B cell (primary cell): ENCODE data around the gene PCDHA13. TPM values are rescaled to one million over a fixed set of nuclear protein-coding genes. Genes with fewer than 3 reads are reported as not detected.

Experiments
- ATAC-seq: fragments of 200-7000 bp; cut with Tn5 transposase; one replicate; pipeline ENCODE4 v1.10.0; 2021; ENCODE audit warnings: low read depth, mild to moderate bottlenecking, moderate number of reproducible peaks, moderate library complexity
- CTCF ChIA-PET: fragments of 350-600 bp; sonication (Branson Sonifier 250); formaldehyde crosslinking; loops from one replicate; lab custom pipeline; 2021; ENCODE audit warnings: antibody characterized with exemption, inconsistent platforms; lab: Charles Lee
- POLR2A ChIA-PET: fragments of 350-600 bp; sonication (Branson Sonifier 250); formaldehyde crosslinking; loops from one replicate; lab custom pipeline; 2021; ENCODE audit warnings: antibody characterized with exemption; lab: Charles Lee
- DNase-seq: peaks from one replicate; pipeline ENCODE4 v3.0.0; 2013
- H2AFZ ChIP-seq: 2 replicates; pipeline ENCODE4 v1.6.1; 2012; ENCODE audit warnings: mild to moderate bottlenecking, low read depth, low read length; ENCODE audit not compliant: insufficient read depth, poor library complexity, severe bottlenecking
- H3K27ac ChIP-seq, 2 donors: 1 replicate in 1 of 2; 2 replicates in 1 of 2; pipeline ENCODE4 v1.5.1; 2012 to 2013; ENCODE audit warnings: low read length in 2 of 2, mild to moderate bottlenecking in 2 of 2, moderate library complexity in 1 of 2
- H3K27me3 ChIP-seq, 4 experiments: fragments of 200-600 bp in 1 of 4; sonication (generic) in 1 of 4; replicated peaks in 1 of 4; 1 replicate in 2 of 4; 2 replicates in 2 of 4; pipeline versions ENCODE4 v1.6.1 to v1.7.0; 2013 to 2016; ENCODE audit warnings: low read length in 3 of 4, mild to moderate bottlenecking in 2 of 4, mixed read lengths in 1 of 4, moderate library complexity in 1 of 4; ENCODE audit not compliant: insufficient read depth in 4 of 4, control insufficient read depth in 3 of 4; ENCODE audit errors: control extremely low read depth in 1 of 4
- H3K36me3 ChIP-seq, 2 experiments: replicated peaks in 1 of 2; 1 replicate in 1 of 2; 2 replicates in 1 of 2; pipeline versions ENCODE4 v1.6.1 to v1.7.1; 2013; ENCODE audit warnings: low read length in 1 of 2; ENCODE audit not compliant: insufficient read depth in 2 of 2, control insufficient read depth in 1 of 2; ENCODE audit errors: control extremely low read depth in 1 of 2, extremely low read depth in 1 of 2
- H3K4me1 ChIP-seq, 2 donors: fragments of 200-600 bp in 1 of 2; sonication (generic) in 1 of 2; 1 replicate in 1 of 2; 2 replicates in 1 of 2; pipeline versions ENCODE4 v1.5.1 to v1.6.1; 2013 to 2017; ENCODE audit warnings: low read length in 2 of 2; ENCODE audit not compliant: control insufficient read depth in 2 of 2, insufficient read depth in 2 of 2
- H3K4me2 ChIP-seq: replicated peaks from 2 replicates; pipeline ENCODE3; 2012; ENCODE audit warnings: mild to moderate bottlenecking, low read depth, low read length; ENCODE audit not compliant: poor library complexity, severe bottlenecking
- H3K4me3 ChIP-seq, 5 experiments: fragments of 200-600 bp in 1 of 5; sonication (generic) in 1 of 5; 1 replicate in 3 of 5; 2 replicates in 2 of 5; pipeline versions ENCODE4 v1.5.1 to v1.7.0; 2011 to 2016; ENCODE audit warnings: low read length in 4 of 5, mild to moderate bottlenecking in 4 of 5, low read depth in 2 of 5, control low read depth in 1 of 5, moderate library complexity in 1 of 5; ENCODE audit not compliant: insufficient read depth in 1 of 5; ENCODE audit errors: control extremely low read depth in 1 of 5, extremely low read depth in 1 of 5
- H3K79me2 ChIP-seq: fragments of 200-600 bp; sonication (generic); one replicate; pipeline ENCODE4 v1.6.0; 2016; ENCODE audit warnings: low read length; ENCODE audit not compliant: control insufficient read depth, insufficient read depth
- H3K9ac ChIP-seq: fragments of 200-600 bp; sonication (generic); 2 replicates; pipeline ENCODE4 v1.6.1; 2017; ENCODE audit warnings: mild to moderate bottlenecking, low read length, moderate library complexity
- H3K9me3 ChIP-seq, 3 donors: one replicate each; pipeline versions ENCODE4 v1.6.1 to v1.7.1; 2013; ENCODE audit warnings: low read length in 2 of 3; ENCODE audit not compliant: control insufficient read depth in 2 of 3, insufficient read depth in 1 of 3; ENCODE audit errors: control extremely low read depth in 1 of 3
- H4K20me1 ChIP-seq: 2 replicates; pipeline ENCODE4 v1.6.0; 2012; ENCODE audit warnings: mild to moderate bottlenecking, low read length; ENCODE audit not compliant: insufficient read depth, control insufficient read depth, poor library complexity, severe bottlenecking
- H3K27ac Mint-ChIP-seq: one replicate; pipeline ENCODE4 v1.8.0; 2021; ENCODE audit warnings: mixed read lengths
- H3K27me3 Mint-ChIP-seq: one replicate; pipeline ENCODE4 v1.8.0; 2021; ENCODE audit warnings: mixed read lengths
- H3K4me1 Mint-ChIP-seq: one replicate; pipeline ENCODE4 v1.8.0; 2021; ENCODE audit warnings: mixed read lengths
- H3K4me3 Mint-ChIP-seq: one replicate; pipeline ENCODE4 v1.8.0; 2021; ENCODE audit warnings: mixed read lengths
- H3K9me3 Mint-ChIP-seq: one replicate; pipeline ENCODE4 v1.8.0; 2022; ENCODE audit warnings: mixed read lengths; ENCODE audit not compliant: insufficient read depth
- EZH2 ChIP-seq: IDR thresholded peaks from 2 replicates; pipeline ENCODE4 v1.6.1; 2012; ENCODE audit warnings: borderline replicate concordance, low read depth, mild to moderate bottlenecking, moderate library complexity, low read length; ENCODE audit not compliant: insufficient read depth, poor library complexity, severe bottlenecking
- WGBS: methylation state at CpG from one replicate; pipeline ENCODE4 v1.1.5; 2013; ENCODE audit warnings: missing lambda C conversion rate; ENCODE audit not compliant: insufficient coverage; 5-methylcytosine and 5-hydroxymethylcytosine counted together
- intact Hi-C: fragments of 100-400 bp; cut with micrococcal nuclease; formaldehyde crosslinking; loops from one replicate; pipeline ENCODE4 v1.10.0; 2022
- polyA plus RNA-seq: library from polyadenylated mRNA; depleted of rRNA; stranded (reverse); fragments of >200 nt; gene quantifications from 2 replicates; pipeline ENCODE4 v1.2.3, GENCODE V29; 2012
- total RNA-seq, 2 donors: library from RNA; stranded (reverse); fragments of 120-200 nt in 1 of 2; gene quantifications; 1 replicate in 1 of 2; 2 replicates in 1 of 2; pipeline versions ENCODE4 v1.2.3 to v1.2.4, GENCODE V29; 2013 to 2022
- TF ChIP-seq, protein P1 (sequence below): fragments of 200-600 bp; IDR thresholded peaks from one replicate; pipeline ENCODE4 v1.8.0; 2022; ENCODE audit warnings: antibody characterized with exemption, mild to moderate bottlenecking

PCDHA13 gene
- total and polyA plus RNA-seq, 2 donors (not counting 1 experiment from before 2014, with no cell fraction given), result not detected

DNA sequence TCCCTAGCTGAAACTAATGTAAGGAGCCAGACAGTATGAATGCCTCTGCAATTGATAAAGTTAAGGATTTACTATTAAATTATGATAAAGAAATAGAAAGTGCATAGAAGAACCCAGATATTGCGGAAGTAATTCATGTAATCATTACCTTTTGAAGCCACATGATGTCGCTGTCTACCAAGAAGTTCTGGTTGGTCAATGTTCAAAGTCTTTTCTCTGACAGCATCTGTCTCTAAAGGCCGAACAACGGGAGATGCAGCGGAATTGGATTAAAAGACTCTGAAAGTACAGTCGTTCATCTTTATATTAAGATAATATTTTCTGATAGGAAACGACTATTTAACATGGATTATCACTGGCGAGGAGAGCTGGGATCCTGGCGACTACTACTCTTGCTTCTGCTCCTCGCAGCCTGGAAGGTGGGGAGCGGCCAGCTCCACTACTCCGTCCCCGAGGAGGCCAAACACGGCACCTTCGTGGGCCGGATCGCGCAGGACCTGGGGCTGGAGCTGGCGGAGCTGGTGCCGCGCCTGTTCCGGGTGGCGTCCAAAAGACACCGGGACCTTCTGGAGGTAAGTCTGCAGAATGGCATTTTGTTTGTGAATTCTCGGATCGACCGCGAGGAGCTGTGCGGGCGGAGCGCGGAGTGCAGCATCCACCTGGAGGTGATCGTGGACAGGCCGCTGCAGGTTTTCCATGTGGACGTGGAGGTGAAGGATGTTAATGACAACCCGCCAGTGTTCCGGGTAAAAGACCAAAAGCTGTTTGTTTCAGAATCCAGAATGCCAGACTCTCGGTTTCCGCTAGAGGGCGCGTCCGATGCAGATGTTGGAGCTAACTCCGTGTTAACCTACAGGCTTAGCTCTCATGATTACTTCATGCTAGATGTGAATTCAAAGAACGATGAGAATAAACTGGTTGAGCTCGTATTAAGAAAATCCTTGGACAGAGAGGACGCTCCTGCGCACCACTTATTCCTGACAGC is 40.7 kb upstream of the PCDHA13 start, which contains the start of gene PCDHA8:
PCDHA8 (plus strand) TSS at position 210 of the 985 bp plus-strand sequence; CDS start at position 345, 135 bp downstream.
- intact Hi-C loops, result loop anchor here (1.0 kb wide), 1 partner anchor 18 kb away; no protein-coding TSS in a partner anchor
- CTCF ChIA-PET, result interaction anchor here (0.7 to 1.6 kb wide), 2 partner anchors 18 to 722 kb away, joined by 3 to 5 read pairs; no protein-coding TSS in a partner anchor
- Histone ChIP-seq H3K36me3 (no peaks in the 10 kb centered on the region), H3K27me3 (peaks cover 0 to 7% (median 1%) of the 10 kb centered on the region in 4 experiments), H3K9ac (no peak within 1 kb of the TSS), H3K27ac (no peak within 1 kb of the TSS), H3K9me3 (peaks cover 2 to 32% (median 11%) of the 10 kb centered on the region in 3 donors), H3K4me2 (no peak within 1 kb of the TSS), H4K20me1 (no peaks in the 10 kb centered on the region), H3K4me1 (no peaks in the 10 kb centered on the region), H3K79me2 (no peaks in the 10 kb centered on the region), H3K4me3 (no peak within 1 kb of the TSS), H2AFZ (no peak within 1 kb of the TSS)
- TF ChIP-seq, protein P1, sequence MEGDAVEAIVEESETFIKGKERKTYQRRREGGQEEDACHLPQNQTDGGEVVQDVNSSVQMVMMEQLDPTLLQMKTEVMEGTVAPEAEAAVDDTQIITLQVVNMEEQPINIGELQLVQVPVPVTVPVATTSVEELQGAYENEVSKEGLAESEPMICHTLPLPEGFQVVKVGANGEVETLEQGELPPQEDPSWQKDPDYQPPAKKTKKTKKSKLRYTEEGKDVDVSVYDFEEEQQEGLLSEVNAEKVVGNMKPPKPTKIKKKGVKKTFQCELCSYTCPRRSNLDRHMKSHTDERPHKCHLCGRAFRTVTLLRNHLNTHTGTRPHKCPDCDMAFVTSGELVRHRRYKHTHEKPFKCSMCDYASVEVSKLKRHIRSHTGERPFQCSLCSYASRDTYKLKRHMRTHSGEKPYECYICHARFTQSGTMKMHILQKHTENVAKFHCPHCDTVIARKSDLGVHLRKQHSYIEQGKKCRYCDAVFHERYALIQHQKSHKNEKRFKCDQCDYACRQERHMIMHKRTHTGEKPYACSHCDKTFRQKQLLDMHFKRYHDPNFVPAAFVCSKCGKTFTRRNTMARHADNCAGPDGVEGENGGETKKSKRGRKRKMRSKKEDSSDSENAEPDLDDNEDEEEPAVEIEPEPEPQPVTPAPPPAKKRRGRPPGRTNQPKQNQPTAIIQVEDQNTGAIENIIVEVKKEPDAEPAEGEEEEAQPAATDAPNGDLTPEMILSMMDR, result no peak
- no peak for TF ChIP-seq EZH2
- H3K27ac Mint-ChIP-seq, result no peak within 1 kb of the TSS
- no peak for ATAC-seq
- H3K27me3 Mint-ChIP-seq, result peaks cover 12% of the 10 kb centered on the region
- peaks cover 6% of the 10 kb centered on the region for H3K9me3 Mint-ChIP-seq
- no peak within 1 kb of the TSS for H3K4me3 Mint-ChIP-seq
- 38% methylated on average over 27 of the region's 47 CpGs for WGBS
- POLR2A ChIA-PET, result no interaction called here
- no peaks in the 10 kb centered on the region for H3K4me1 Mint-ChIP-seq
- no peak for DNase-seq
